K562 (cell line): ENCODE measurements around the gene GPHA2. TPM values are rescaled to one million over a fixed set of nuclear protein-coding genes. Genes with fewer than 3 reads are reported as not detected.

Experiments used
- ATAC-seq: fragments of 200-7000 bp; cut with Tn5 transposase; 3 replicates; pipeline ENCODE4 v1.9.1; 2020; ENCODE audit warnings: moderate library complexity
- BruUV-seq: library from RNA; stranded (reverse); fragments of 400-500 nt; replicated peaks from 2 replicates; lab custom pipeline; 2021; lab: Mats Ljungman, UMichigan
- CTCF ChIA-PET: fragments of 300-600 bp; formaldehyde crosslinking; extraction: SDS; loops from one replicate; lab custom pipeline; 2021; ENCODE audit warnings: low intra/inter-chr PET ratio; lab: Yijun Ruan, JAX
- POLR2A ChIA-PET: fragments of 300-600, 350-650 bp; sonication (Branson Sonifier 250); formaldehyde crosslinking; extraction: SDS; loops from one replicate; lab custom pipeline; 2021; ENCODE audit warnings: antibody characterized with exemption, inconsistent platforms; lab: Yijun Ruan, JAX
- DNase-seq, 4 experiments: peaks; one replicate each; pipeline versions ENCODE4 v3.0.0 to v3.0.0-alpha.2; 2011 to 2018; ENCODE audit warnings: low spot score in 3 of 4, mixed read lengths in 3 of 4; ENCODE audit errors: extremely low read depth in 1 of 4
- FAIRE-seq: peaks from 2 replicates; lab custom pipeline; 2011; peaks lifted over from hg19 to GRCh38; lab: Jason Lieb, UNC
- H2AFZ ChIP-seq: 2 replicates; pipeline ENCODE4 v1.6.0; 2011; ENCODE audit warnings: low read depth, low read length, control low read depth, inconsistent platforms
- H3K27ac ChIP-seq: fragments of 200-600 bp; 3 replicates; pipeline ENCODE4 v1.8.0; 2011; ENCODE audit warnings: low read depth, mild to moderate bottlenecking, control low read depth, inconsistent platforms, low read length, moderate library complexity, mixed read lengths; ENCODE audit errors: extremely low read depth
- H3K27me3 ChIP-seq, 2 experiments: fragments of 300-600 bp in 1 of 2; 2 replicates in 1 of 2; 3 replicates in 1 of 2; pipeline versions ENCODE4 v1.6.0 to v1.8.0; 2011; ENCODE audit warnings: inconsistent platforms in 2 of 2, low read length in 2 of 2, mild to moderate bottlenecking in 1 of 2, mixed read lengths in 1 of 2, moderate library complexity in 1 of 2; ENCODE audit not compliant: control insufficient read depth in 2 of 2, insufficient read depth in 2 of 2
- H3K36me3 ChIP-seq: fragments of 300-600 bp; 3 replicates; pipeline ENCODE4 v1.8.0; 2011; ENCODE audit warnings: mild to moderate bottlenecking, low read length, inconsistent platforms; ENCODE audit not compliant: control insufficient read depth, insufficient read depth
- H3K4me1 ChIP-seq, 2 experiments: fragments of 200-600 bp in 1 of 2; replicated peaks in 1 of 2; 2 replicates in 1 of 2; 3 replicates in 1 of 2; pipeline versions ENCODE4 v1.5.1 to v1.8.0; 2011; ENCODE audit warnings: inconsistent platforms in 2 of 2, low read length in 2 of 2, mild to moderate bottlenecking in 1 of 2, mixed read lengths in 1 of 2, moderate library complexity in 1 of 2; ENCODE audit not compliant: control insufficient read depth in 2 of 2, insufficient read depth in 2 of 2
- H3K4me2 ChIP-seq: 2 replicates; pipeline ENCODE4 v1.6.1; 2011; ENCODE audit warnings: low read length, control low read depth, inconsistent platforms, mixed read lengths; ENCODE audit not compliant: insufficient read depth
- H3K4me3 ChIP-seq: fragments of 200-600 bp; sonication (generic), shearing (Covaris generic); 2 replicates; pipeline ENCODE4 v1.5.1; 2016; ENCODE audit warnings: control low read depth, inconsistent platforms
- H3K79me2 ChIP-seq: fragments of 200-600 bp; 3 replicates; pipeline ENCODE4 v1.8.0; 2011; ENCODE audit warnings: low read length, inconsistent platforms; ENCODE audit not compliant: control insufficient read depth, insufficient read depth
- H3K9ac ChIP-seq, 2 experiments: 2 replicates each; pipeline versions ENCODE4 v1.6.0 to v1.6.1; 2011; ENCODE audit warnings: low read depth in 2 of 2, low read length in 2 of 2, control low read depth in 1 of 2, inconsistent platforms in 1 of 2, mild to moderate bottlenecking in 1 of 2, mixed read lengths in 1 of 2; ENCODE audit not compliant: insufficient read depth in 1 of 2
- H3K9me1 ChIP-seq: one replicate; pipeline ENCODE4 v1.6.0; 2011; ENCODE audit warnings: inconsistent platforms, mild to moderate bottlenecking, low read length, moderate library complexity; ENCODE audit not compliant: control insufficient read depth, insufficient read depth
- H3K9me3 ChIP-seq: replicated peaks from 2 replicates; pipeline ENCODE4 v1.5.1; 2011; ENCODE audit warnings: low read depth, low read length, inconsistent platforms; ENCODE audit not compliant: control insufficient read depth, insufficient read depth
- H4K20me1 ChIP-seq: replicated peaks from 2 replicates; pipeline ENCODE4 v1.6.1; 2011; ENCODE audit warnings: low read length, inconsistent platforms, mixed read lengths; ENCODE audit not compliant: control insufficient read depth, insufficient read depth
- ELF2 ChIP-seq: fragments of 250-450 bp; sonication (Bioruptor Pico); IDR thresholded peaks from 2 replicates; pipeline ENCODE4 v1.5.0; 2021; ENCODE audit warnings: mild to moderate bottlenecking
- ETV6 ChIP-seq, 3 experiments: fragments of 150-350 bp in 1 of 3; sonication (generic) in 1 of 3; formaldehyde crosslinking in 1 of 3; IDR thresholded peaks; 2 replicates each; pipeline versions ENCODE4 v1.6.1 to v1.8.0; 2014 to 2022; ENCODE audit warnings: borderline replicate concordance in 2 of 3, low read depth in 2 of 3, antibody characterized with exemption in 1 of 3, low read length in 1 of 3, mild to moderate bottlenecking in 1 of 3, missing genetic modification reagents in 1 of 3
- RREB1 ChIP-seq: fragments of 250-450 bp; sonication (Bioruptor Pico); IDR thresholded peaks from 2 replicates; pipeline ENCODE4 v1.4.0; 2020
- TOE1 ChIP-seq, 2 experiments: fragments of 450-650 bp in 1 of 2; sonication (generic) in 1 of 2; formaldehyde crosslinking in 1 of 2; IDR thresholded peaks; 2 replicates each; pipeline versions ENCODE4 v1.7.1 to v1.8.0; 2016 to 2022; ENCODE audit warnings: borderline replicate concordance in 2 of 2, mild to moderate bottlenecking in 2 of 2, antibody characterized with exemption in 1 of 2, inconsistent platforms in 1 of 2, low read depth in 1 of 2, missing genetic modification reagents in 1 of 2, moderate library complexity in 1 of 2
- ZC3H8 ChIP-seq: fragments of 450-650 bp; IDR thresholded peaks from 2 replicates; pipeline ENCODE4 v1.6.1; 2017
- WGBS: fragments of 100-300 bp; shearing (Covaris generic); methylation state at CpG from one replicate; pipeline ENCODE4 v1.1.6; 2016; ENCODE audit warnings: low coverage, mixed read lengths; ENCODE audit not compliant: insufficient coverage; ENCODE audit errors: missing lambda C conversion rate; 5-methylcytosine and 5-hydroxymethylcytosine counted together
- in situ Hi-C: fragments of 300-500 bp; cut with MboI; formaldehyde crosslinking; loops from 4 replicates; pipeline ENCODE4 v1.15.0; 2018; ENCODE audit warnings: inconsistent platforms, mixed read lengths
- intact Hi-C: fragments of 100-400 bp; cut with micrococcal nuclease; formaldehyde crosslinking; loops from 2 replicates; pipeline ENCODE4 v1.14.2; 2022
- polyA plus RNA-seq, 8 experiments: library from polyadenylated mRNA; depleted of rRNA in 4 of 8; stranded (reverse) in 5 of 8; unstranded in 3 of 8; fragments of >200 nt; fragmentation: Nextera tagmentation in 2 of 8; fragmentation: Illumina TruSeq in 1 of 8; extraction: Ambion mirVana in 2 of 8; extraction: Trizol in 1 of 8; gene quantifications; 2 replicates each; pipeline versions ENCODE4 v1.2.1 to v1.2.3, GENCODE V29; 2011 to 2014; ENCODE audit warnings: inconsistent platforms in 1 of 8, missing spikeins in 1 of 8
- total RNA-seq, 7 experiments: library from RNA; depleted of rRNA in 6 of 7; stranded (reverse); fragments of >200 nt in 6 of 7; fragmentation: Illumina TruSeq in 2 of 7; extraction: Trizol in 2 of 7; gene quantifications; 2 replicates each; pipeline versions ENCODE4 v1.2.1 to v1.2.3, GENCODE V29; 2011 to 2021; ENCODE audit warnings: low replicate concordance in 1 of 7

The GPHA2 gene
- total and polyA plus RNA-seq, 9 of the 15 experiments (the other 6 are each of a cell fraction or from before 2014, with no cell fraction given): 0.17 to 0.22 TPM; not detected in 7

- Histone ChIP-seq H3K9ac (peak overlapping the region in 1 of 2 experiments; percentile 71; a peak in 2 of 4 replicates), H3K36me3 (peaks cover 19% of the 10 kb centered on the region; the same call in 1 of the 3 replicates), H3K79me2 (no peaks in the 10 kb centered on the region), H3K9me3 (no peaks in the 10 kb centered on the region), H3K4me3 (no peak overlapping the region), H3K27me3 (no peaks in the 10 kb centered on the region), H3K27ac (no peak overlapping the region; the same call in 2 of the 3 replicates), H3K4me1 (peaks cover 32 to 96% of the 10 kb centered on the region in 2 experiments), H3K9me1 (no peaks in the 10 kb centered on the region), H2AFZ (no peak overlapping the region), H4K20me1 (no peaks in the 10 kb centered on the region), H3K4me2 (no peak overlapping the region)
- intact Hi-C loops (loop anchor here (5.0 kb wide), 1 partner anchor 105 kb away; no protein-coding TSS in a partner anchor), in situ Hi-C loops (loop anchor here (5.0 kb wide), 2 partner anchors 45 to 105 kb away; no protein-coding TSS in a partner anchor)
- BruUV-seq: no TSS peak
- ChIA-PET CTCF (no interaction called here), POLR2A (interaction anchor here (1.1 to 1.5 kb wide), 3 partner anchors 12 to 43 kb away, joined by 3 to 4 read pairs (median 4); no protein-coding TSS in a partner anchor)
- WGBS: 68% methylated on average over 5 of the region's 5 CpGs
- DNase-seq (no peak), FAIRE-seq (no peak), ATAC-seq (no peak)
- TF ChIP-seq ELF2 (CRISPR knock-in tag) (no peak), ZC3H8 (no peak), RREB1 (CRISPR knock-in tag) (no peak), ETV6 (IDR thresholded peaks at IDR 0.05; ENCODE audit: borderline replicate concordance in 1 of 2, low read depth in 2 of 2, low read length in 1 of 2) (no peak), ETV6 (CRISPR knock-in tag; IDR thresholded peaks at IDR 0.05; ENCODE audit: borderline replicate concordance) (no peak), TOE1 (IDR thresholded peaks at IDR 0.05; ENCODE audit: borderline replicate concordance) (no peak), TOE1 (CRISPR knock-in tag; IDR thresholded peaks at IDR 0.05; ENCODE audit: borderline replicate concordance, low read depth) (no peak)
Observed at GRCh38 chr11:64891880-64892279, 43.8 kb downstream of the GPHA2 start.
